HEK293T (cell line): Measurements from ENCODE around the gene PID1.

Experiments
- ARNT ChIP-seq: fragments of 450-650 bp; IDR thresholded peaks from 2 replicates; pipeline ENCODE4 v1.6.1; 2017; ENCODE audit warnings: mild to moderate bottlenecking
- BHLHE40 ChIP-seq: fragments of 450-650 bp; IDR thresholded peaks from 2 replicates; pipeline ENCODE4 v1.6.1; 2016; ENCODE audit warnings: mild to moderate bottlenecking, moderate library complexity, borderline replicate concordance
- ELF4 ChIP-seq: fragments of 450-650 bp; IDR thresholded peaks from 2 replicates; pipeline ENCODE4 v1.6.1; 2017; ENCODE audit warnings: antibody characterized with exemption
- FOXA1 ChIP-seq: fragments of 450-650 bp; IDR thresholded peaks from 2 replicates; pipeline ENCODE4 v1.6.1; 2016; ENCODE audit warnings: mild to moderate bottlenecking
- FOXK2 ChIP-seq: fragments of 450-650 bp; IDR thresholded peaks from 2 replicates; pipeline ENCODE4 v1.6.1; 2016; ENCODE audit warnings: mild to moderate bottlenecking
- FOXM1 ChIP-seq: fragments of 450-650 bp; IDR thresholded peaks from 2 replicates; pipeline ENCODE4 v1.6.1; 2017; ENCODE audit warnings: mild to moderate bottlenecking, borderline replicate concordance
- L3MBTL2 ChIP-seq: fragments of 450-650 bp; conservative IDR thresholded peaks from 2 replicates; pipeline ENCODE4 v1.6.1; 2016; ENCODE audit warnings: mild to moderate bottlenecking
- NFRKB ChIP-seq: fragments of 450-650 bp; IDR thresholded peaks from 2 replicates; pipeline ENCODE4 v1.6.1; 2016; ENCODE audit warnings: mild to moderate bottlenecking, moderate library complexity
- SP1 ChIP-seq: fragments of 450-650 bp; IDR thresholded peaks from 2 replicates; pipeline ENCODE4 v1.6.1; 2017
- SUZ12 ChIP-seq: fragments of 450-650 bp; IDR thresholded peaks from 2 replicates; pipeline ENCODE4 v1.6.1; 2016; ENCODE audit warnings: mild to moderate bottlenecking
- TARDBP ChIP-seq: fragments of 450-650 bp; IDR thresholded peaks from 2 replicates; pipeline ENCODE4 v1.6.1; 2016
- TF ChIP-seq, protein P1 (sequence below): fragments of 450-650 bp; IDR thresholded peaks from 2 replicates; pipeline ENCODE4 v1.6.1; 2016

DNA sequence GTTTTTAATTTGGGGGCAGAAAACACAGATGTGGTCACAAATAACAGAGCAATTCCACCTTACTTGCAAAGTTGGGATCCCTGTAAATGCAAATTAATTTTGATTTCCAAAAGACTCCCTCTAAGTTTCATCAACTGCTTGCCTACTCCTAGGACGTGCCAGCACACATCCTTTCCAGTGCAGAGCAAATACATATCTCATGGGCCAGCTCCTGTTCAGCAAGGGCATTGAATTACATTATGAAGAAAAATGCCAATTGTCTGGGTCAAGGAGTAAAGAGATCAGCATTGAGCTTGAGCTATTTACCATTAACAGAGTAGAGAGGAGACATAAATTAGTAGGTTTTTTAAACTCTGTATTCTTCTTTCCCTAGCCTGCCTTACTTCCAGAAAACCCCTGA, 18.8 kb downstream of the PID1 start:
- TF ChIP-seq, protein P1, sequence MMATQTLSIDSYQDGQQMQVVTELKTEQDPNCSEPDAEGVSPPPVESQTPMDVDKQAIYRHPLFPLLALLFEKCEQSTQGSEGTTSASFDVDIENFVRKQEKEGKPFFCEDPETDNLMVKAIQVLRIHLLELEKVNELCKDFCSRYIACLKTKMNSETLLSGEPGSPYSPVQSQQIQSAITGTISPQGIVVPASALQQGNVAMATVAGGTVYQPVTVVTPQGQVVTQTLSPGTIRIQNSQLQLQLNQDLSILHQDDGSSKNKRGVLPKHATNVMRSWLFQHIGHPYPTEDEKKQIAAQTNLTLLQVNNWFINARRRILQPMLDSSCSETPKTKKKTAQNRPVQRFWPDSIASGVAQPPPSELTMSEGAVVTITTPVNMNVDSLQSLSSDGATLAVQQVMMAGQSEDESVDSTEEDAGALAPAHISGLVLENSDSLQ = no peak
- TF ChIP-seq FOXM1 = no peak
- TF ChIP-seq L3MBTL2 = no peak
- no peak for TF ChIP-seq FOXA1
- no peak for TF ChIP-seq ARNT
- TF ChIP-seq ELF4 = no peak
- no peak for TF ChIP-seq NFRKB
- TF ChIP-seq TARDBP = no peak
- TF ChIP-seq BHLHE40 = no peak
- TF ChIP-seq FOXK2 = no peak
- TF ChIP-seq SP1 = no peak
- no peak for TF ChIP-seq SUZ12
